Liver (tissue), 9 donors: ENCODE results near the gene TDP2. TPM values are rescaled to one million over a fixed set of nuclear protein-coding genes. Genes with fewer than 3 reads are reported as not detected.

ENCODE experiments used
- DNase-seq: peaks from one replicate; pipeline ENCODE4 v3.0.0-alpha.2; 2017; ENCODE audit warnings: low spot score
- H3K27ac ChIP-seq, 2 donors: one replicate each; pipeline ENCODE4 v1.7.0; 2013; ENCODE audit warnings: inconsistent platforms in 2 of 2, low read length in 2 of 2, control low read depth in 1 of 2, low read depth in 1 of 2, mild to moderate bottlenecking in 1 of 2
- H3K27me3 ChIP-seq, 4 donors: one replicate each; pipeline versions ENCODE4 v1.6.1 to v1.7.0; 2013; ENCODE audit warnings: low read length in 3 of 4, inconsistent platforms in 1 of 4, mild to moderate bottlenecking in 1 of 4, moderate library complexity in 1 of 4; ENCODE audit not compliant: control insufficient read depth in 4 of 4, insufficient read depth in 4 of 4
- H3K36me3 ChIP-seq, 4 donors: one replicate each; pipeline versions ENCODE4 v1.6.1 to v1.7.0; 2013; ENCODE audit warnings: low read length in 3 of 4, mild to moderate bottlenecking in 3 of 4, low read depth in 1 of 4, moderate library complexity in 1 of 4; ENCODE audit not compliant: control insufficient read depth in 4 of 4, insufficient read depth in 3 of 4
- H3K4me1 ChIP-seq, 4 donors: one replicate each; pipeline versions ENCODE4 v1.6.1 to v1.7.0; 2013; ENCODE audit warnings: low read length in 3 of 4, mild to moderate bottlenecking in 3 of 4, moderate library complexity in 1 of 4; ENCODE audit not compliant: control insufficient read depth in 4 of 4, insufficient read depth in 4 of 4
- H3K4me3 ChIP-seq, 3 donors: one replicate each; pipeline versions ENCODE4 v1.6.1 to v1.7.0; 2013; ENCODE audit warnings: low read length in 3 of 3, control low read depth in 1 of 3, low read depth in 1 of 3, mild to moderate bottlenecking in 1 of 3
- H3K9ac ChIP-seq, 2 donors: one replicate each; pipeline ENCODE4 v1.7.0; 2013; ENCODE audit warnings: low read length in 2 of 2, mild to moderate bottlenecking in 2 of 2, moderate library complexity in 2 of 2, control low read depth in 1 of 2, low read depth in 1 of 2
- H3K9me3 ChIP-seq, 4 donors: one replicate each; pipeline versions ENCODE4 v1.6.1 to v1.7.0; 2013; ENCODE audit warnings: low read length in 3 of 4; ENCODE audit not compliant: control insufficient read depth in 4 of 4
- EGR1 ChIP-seq, 2 donors: IDR thresholded peaks; 2 replicates each; pipeline ENCODE4 v1.6.1; 2016 to 2018; ENCODE audit warnings: antibody characterized with exemption in 2 of 2, low read depth in 2 of 2
- FOXA1 ChIP-seq: IDR thresholded peaks from 2 replicates; pipeline ENCODE4 v1.6.1; 2016; ENCODE audit warnings: antibody characterized with exemption
- FOXA2 ChIP-seq: IDR thresholded peaks from 2 replicates; pipeline ENCODE4 v1.6.1; 2016; ENCODE audit warnings: antibody characterized with exemption
- HNF4A ChIP-seq, 2 donors: conservative IDR thresholded peaks; 2 replicates each; pipeline ENCODE4 v1.6.1; 2016; ENCODE audit warnings: antibody characterized with exemption in 2 of 2, mild to moderate bottlenecking in 2 of 2
- HNF4G ChIP-seq: IDR thresholded peaks from 2 replicates; pipeline ENCODE4 v1.6.1; 2016; ENCODE audit warnings: antibody characterized with exemption
- JUND ChIP-seq, 2 donors: IDR thresholded peaks; 2 replicates each; pipeline ENCODE4 v1.6.1; 2016; ENCODE audit warnings: antibody characterized with exemption in 2 of 2
- NR2F2 ChIP-seq: IDR thresholded peaks from 2 replicates; pipeline ENCODE4 v1.6.1; 2016; ENCODE audit warnings: antibody characterized with exemption
- RAD21 ChIP-seq, 2 donors: IDR thresholded peaks; 2 replicates each; pipeline ENCODE4 v1.6.1; 2016; ENCODE audit warnings: antibody characterized with exemption in 2 of 2, mild to moderate bottlenecking in 2 of 2
- REST ChIP-seq: IDR thresholded peaks from 2 replicates; pipeline ENCODE4 v1.6.1; 2016; ENCODE audit warnings: antibody characterized with exemption, mild to moderate bottlenecking
- RXRA ChIP-seq, 2 donors: IDR thresholded peaks; 2 replicates each; pipeline ENCODE4 v1.6.1; 2017 to 2018; ENCODE audit warnings: antibody characterized with exemption in 2 of 2, mild to moderate bottlenecking in 1 of 2
- SP1 ChIP-seq: IDR thresholded peaks from 2 replicates; pipeline ENCODE4 v1.6.1; 2018; ENCODE audit warnings: antibody characterized with exemption, mild to moderate bottlenecking
- TAF1 ChIP-seq: conservative IDR thresholded peaks from 2 replicates; pipeline ENCODE4 v1.6.1; 2016; ENCODE audit warnings: antibody characterized with exemption, mild to moderate bottlenecking
- YY1 ChIP-seq: IDR thresholded peaks from 2 replicates; pipeline ENCODE4 v1.6.1; 2016; ENCODE audit warnings: antibody characterized with exemption, mild to moderate bottlenecking
- ZBTB33 ChIP-seq: IDR thresholded peaks from 2 replicates; pipeline ENCODE4 v1.6.1; 2016; ENCODE audit warnings: antibody characterized with exemption
- WGBS: extraction: QIAGEN DNeasy Blood & Tissue Kit; methylation state at CpG from one replicate; pipeline ENCODE4 v1.1.7; 2013; 5-methylcytosine and 5-hydroxymethylcytosine counted together
- polyA plus RNA-seq, 2 donors: library from polyadenylated mRNA; stranded (reverse) in 1 of 2; unstranded in 1 of 2; fragments of 200-250 nt in 1 of 2; fragments of >200 nt in 1 of 2; fragmentation: Nextera tagmentation in 1 of 2; extraction: Ambion mirVana in 1 of 2; gene quantifications; one replicate each; pipeline versions ENCODE4 v1.2.1 to v1.2.3, GENCODE V29; 2013 to 2015
- total RNA-seq, 2 donors: library from RNA; depleted of rRNA; stranded (reverse); fragments of >200 nt; gene quantifications; one replicate each; pipeline ENCODE4 v1.2.3, GENCODE V29; 2014
- TF ChIP-seq, protein P1 (sequence below): fragments of 150-350 bp; IDR thresholded peaks from 2 replicates; pipeline ENCODE4 v1.5.1; 2017; ENCODE audit warnings: improper control_type of control experiment, low read depth, low read length; ENCODE audit not compliant: missing input control
- TF ChIP-seq, protein P2 (sequence below): IDR thresholded peaks from 2 replicates; pipeline ENCODE4 v1.6.1; 2016; ENCODE audit warnings: antibody characterized with exemption
- donor health status: healthy.
- donor health status: healthy.
- donor health status: healthy.
- donor health status: healthy.
- donor health status: healthy.

Gene TDP2
- total and polyA plus RNA-seq, 4 donors = 16.5 to 24.3 (median 18.5) TPM

DNA sequence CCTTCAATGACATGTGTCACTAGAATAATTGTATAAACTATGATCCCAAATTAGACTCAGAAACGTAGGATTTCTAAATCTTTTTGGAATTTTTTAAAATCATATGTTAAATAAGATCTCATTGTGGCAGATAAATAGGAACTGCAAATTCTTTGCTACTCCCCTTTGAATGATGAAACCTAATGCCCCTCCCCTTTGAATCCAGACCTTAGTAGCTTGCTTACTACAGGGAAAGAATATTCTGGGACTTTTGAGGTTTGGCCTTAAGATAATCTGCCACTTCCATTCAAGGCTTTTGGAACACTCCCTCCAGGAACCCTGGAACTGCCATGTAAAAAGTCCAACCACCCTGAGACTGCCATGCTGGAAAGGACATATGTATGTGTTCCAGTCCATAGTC is 7.1 kb downstream of the TDP2 start:
- Histone ChIP-seq H3K4me3 (no peak overlapping the region), H3K27ac (no peak overlapping the region), H3K9ac (no peak overlapping the region), H3K9me3 (no peaks in the 10 kb centered on the region), H3K4me1 (peaks cover 3 to 17% (median 16%) of the 10 kb centered on the region in 4 donors), H3K36me3 (peaks cover 0 to 6% (median 1%) of the 10 kb centered on the region in 4 donors), H3K27me3 (no peaks in the 10 kb centered on the region)
- no peak for TF ChIP-seq HNF4A (conservative IDR thresholded peaks at IDR 0.05)
- TF ChIP-seq, protein P1, sequence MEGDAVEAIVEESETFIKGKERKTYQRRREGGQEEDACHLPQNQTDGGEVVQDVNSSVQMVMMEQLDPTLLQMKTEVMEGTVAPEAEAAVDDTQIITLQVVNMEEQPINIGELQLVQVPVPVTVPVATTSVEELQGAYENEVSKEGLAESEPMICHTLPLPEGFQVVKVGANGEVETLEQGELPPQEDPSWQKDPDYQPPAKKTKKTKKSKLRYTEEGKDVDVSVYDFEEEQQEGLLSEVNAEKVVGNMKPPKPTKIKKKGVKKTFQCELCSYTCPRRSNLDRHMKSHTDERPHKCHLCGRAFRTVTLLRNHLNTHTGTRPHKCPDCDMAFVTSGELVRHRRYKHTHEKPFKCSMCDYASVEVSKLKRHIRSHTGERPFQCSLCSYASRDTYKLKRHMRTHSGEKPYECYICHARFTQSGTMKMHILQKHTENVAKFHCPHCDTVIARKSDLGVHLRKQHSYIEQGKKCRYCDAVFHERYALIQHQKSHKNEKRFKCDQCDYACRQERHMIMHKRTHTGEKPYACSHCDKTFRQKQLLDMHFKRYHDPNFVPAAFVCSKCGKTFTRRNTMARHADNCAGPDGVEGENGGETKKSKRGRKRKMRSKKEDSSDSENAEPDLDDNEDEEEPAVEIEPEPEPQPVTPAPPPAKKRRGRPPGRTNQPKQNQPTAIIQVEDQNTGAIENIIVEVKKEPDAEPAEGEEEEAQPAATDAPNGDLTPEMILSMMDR = no peak
- no peak for TF ChIP-seq REST
- TF ChIP-seq RXRA (IDR thresholded peaks at IDR 0.05) = no peak
- TF ChIP-seq NR2F2 = no peak
- no peak for TF ChIP-seq JUND (IDR thresholded peaks at IDR 0.05)
- no peak for TF ChIP-seq YY1
- TF ChIP-seq SP1 = no peak
- TF ChIP-seq FOXA1 = no peak
- no peak for TF ChIP-seq FOXA2
- TF ChIP-seq, protein P2, sequence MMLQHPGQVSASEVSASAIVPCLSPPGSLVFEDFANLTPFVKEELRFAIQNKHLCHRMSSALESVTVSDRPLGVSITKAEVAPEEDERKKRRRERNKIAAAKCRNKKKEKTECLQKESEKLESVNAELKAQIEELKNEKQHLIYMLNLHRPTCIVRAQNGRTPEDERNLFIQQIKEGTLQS = no peak
- TF ChIP-seq EGR1 (IDR thresholded peaks at IDR 0.05; ENCODE audit: low read depth in 2 of 2) = no peak
- no peak for TF ChIP-seq TAF1
- TF ChIP-seq RAD21 (IDR thresholded peaks at IDR 0.05) = no peak
- TF ChIP-seq ZBTB33 = no peak
- no peak for TF ChIP-seq HNF4G
- DNase-seq = no peak
- 81% methylated on average over 1 of the region's 1 CpG for WGBS
